ENCODE measurements around the gene MAN2B2.

DNA sequence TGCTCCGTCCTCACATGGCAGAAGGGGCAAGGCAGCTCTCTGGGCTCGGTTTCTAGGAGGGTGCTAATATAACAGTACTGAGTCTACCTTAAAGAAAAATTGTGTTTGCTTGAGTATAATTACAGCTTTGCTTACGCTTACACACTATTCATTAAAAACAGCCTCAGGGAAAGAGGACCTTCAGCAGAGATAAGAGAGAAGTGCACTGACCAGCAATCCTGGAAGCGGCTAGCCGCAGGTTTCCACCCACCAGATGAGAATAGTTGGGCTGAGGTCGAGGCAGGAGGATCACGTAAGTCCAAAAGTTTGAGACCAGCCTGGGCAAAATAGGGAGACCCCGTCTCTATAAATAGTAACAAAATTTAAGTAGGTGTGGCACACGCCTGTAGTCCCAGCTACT lies 50.3 kb downstream of the MAN2B2 start:
- TF ChIP-seq CTCF (IDR thresholded peaks at IDR 0.05; ENCODE audit: control extremely low read depth in 1 of 3, insufficient read depth in 1 of 3, low read depth in 1 of 3, low read length in 3 of 3) (no peak), HDAC2 (IDR thresholded peaks at IDR 0.05; ENCODE audit: borderline replicate concordance in 1 of 2, low read depth in 2 of 2, low read length in 2 of 2) (no peak), SP2 (IDR thresholded peaks at IDR 0.05; ENCODE audit: low read length) (no peak), TEAD4 (IDR thresholded peaks at IDR 0.05; ENCODE audit: low read depth, low read length) (no peak)

Measured in H1 (cell line).